GM18861 (cell line): ENCODE measurements around the gene LDLRAD3.

Experiments
- ATAC-seq: cut with Tn5 transposase; IDR thresholded peaks from one replicate; pipeline ENCODE4 v1.9.1; 2021; ENCODE audit not compliant: unreplicated experiment

Gene LDLRAD3

GRCh38 chr11:35927104-35927503, 16.8 kb upstream of the LDLRAD3 start:
- ATAC-seq: no peak

- ATAC-seq: no peak
Measured at GRCh38 chr11:35927682-35928081, 16.2 kb upstream of the LDLRAD3 start.

GRCh38 chr11:35928688-35929395, 15.0 kb upstream of the LDLRAD3 start:
- no peak for ATAC-seq

- ATAC-seq: no peak
Measured at GRCh38 chr11:35930466-35930865, 13.4 kb upstream of the LDLRAD3 start.

- ATAC-seq: no peak
Measured at GRCh38 chr11:35932121-35932520, 11.7 kb upstream of the LDLRAD3 start.

- ATAC-seq: no peak
Measured at GRCh38 chr11:35932681-35933319, 11.1 kb upstream of the LDLRAD3 start.

- no peak for ATAC-seq
Measured at GRCh38 chr11:35933320-35933871, 10.5 kb upstream of the LDLRAD3 start.

GRCh38 chr11:35934271-35934670, 9.6 kb upstream of the LDLRAD3 start:
- no peak for ATAC-seq

GRCh38 chr11:35934981-35935380, 8.9 kb upstream of the LDLRAD3 start:
- no peak for ATAC-seq

GRCh38 chr11:35935390-35935789, 8.5 kb upstream of the LDLRAD3 start:
- no peak for ATAC-seq

- no peak for ATAC-seq
Measured at GRCh38 chr11:35937111-35937510, 6.8 kb upstream of the LDLRAD3 start.

GRCh38 chr11:35937700-35938099, 6.2 kb upstream of the LDLRAD3 start:
- ATAC-seq: no peak

GRCh38 chr11:35938231-35938630, 5.6 kb upstream of the LDLRAD3 start:
- ATAC-seq: no peak

GRCh38 chr11:35943309-35943708, 553 bp upstream of the LDLRAD3 start:
- no peak for ATAC-seq

GRCh38 chr11:35944503-35945136, 758 bp downstream of the LDLRAD3 start:
- no peak for ATAC-seq

GRCh38 chr11:35945137-35945518, 1.3 kb downstream of the LDLRAD3 start:
- ATAC-seq: no peak

- no peak for ATAC-seq
Measured at GRCh38 chr11:35946766-35947165, 2.9 kb downstream of the LDLRAD3 start.

GRCh38 chr11:35947437-35947836, 3.6 kb downstream of the LDLRAD3 start:
- no peak for ATAC-seq

- ATAC-seq: no peak
Measured at GRCh38 chr11:35949242-35949641, 5.4 kb downstream of the LDLRAD3 start.

GRCh38 chr11:35950082-35950481, 6.2 kb downstream of the LDLRAD3 start:
- no peak for ATAC-seq

- ATAC-seq: no peak
Measured at GRCh38 chr11:35951680-35952079, 7.8 kb downstream of the LDLRAD3 start.
